HG02885 (cell line): ENCODE results near the gene TUBA3D.
"Not testable (repeated sequence)": the region's sequence is repeated elsewhere in the genome, so short reads cannot be mapped to it uniquely, and the experiment has no call there.

Experiments used
- ATAC-seq: cut with Tn5 transposase; IDR thresholded peaks from one replicate; pipeline ENCODE4 v1.9.1; 2021; ENCODE audit warnings: mild to moderate bottlenecking; ENCODE audit not compliant: unreplicated experiment, poor library complexity

The TUBA3D gene

GRCh38 chr2:131482506-131483155 is 6.7 kb downstream of the TUBA3D start:
- not testable (repeated sequence) for ATAC-seq

GRCh38 chr2:131483981-131484820 is 8.3 kb downstream of the TUBA3D start:
- not testable (repeated sequence) for ATAC-seq

GRCh38 chr2:131484906-131485460 is 9.1 kb downstream of the TUBA3D start:
- not testable (repeated sequence) for ATAC-seq

- ATAC-seq, result not testable (repeated sequence)
Measured at GRCh38 chr2:131486201-131486902, 10.4 kb downstream of the TUBA3D start.

GRCh38 chr2:131488306-131489205 is 12.6 kb downstream of the TUBA3D start:
- ATAC-seq, result no peak

GRCh38 chr2:131490616-131491468 is 14.9 kb downstream of the TUBA3D start:
- ATAC-seq, result peak; percentile 14

GRCh38 chr2:131491469-131491836 is 15.5 kb downstream of the TUBA3D start:
- peak; percentile 11 for ATAC-seq

GRCh38 chr2:131492015-131492417 is 16.1 kb downstream of the TUBA3D start, which contains the start of gene MZT2A:
TSS of gene MZT2A (minus strand) at chr2:131492397. CDS start at chr2:131492376, 21 bp downstream.
- peak; percentile 12 for ATAC-seq

GRCh38 chr2:131492418-131493198 is 16.7 kb downstream of the TUBA3D start:
- ATAC-seq, result peak; percentile 73

- ATAC-seq, result peak; percentile 11
Measured at GRCh38 chr2:131493199-131493968, 17.5 kb downstream of the TUBA3D start.

- ATAC-seq, result not testable (repeated sequence)
Measured at GRCh38 chr2:131495506-131495905, 19.6 kb downstream of the TUBA3D start.

GRCh38 chr2:131498321-131498973 is 22.5 kb downstream of the TUBA3D start:
- peak; percentile 96 for ATAC-seq

- not testable (repeated sequence) for ATAC-seq
Measured at GRCh38 chr2:131503587-131503986, 27.7 kb downstream of the TUBA3D start.

GRCh38 chr2:131504082-131504750 is 28.3 kb downstream of the TUBA3D start:
- not testable (repeated sequence) for ATAC-seq

- ATAC-seq, result no peak
Measured at GRCh38 chr2:131509615-131510014, 33.7 kb downstream of the TUBA3D start.
